Esophagus squamous epithelium (tissue), 4 donors: ENCODE results near the gene PPP2R2C.

Source experiments
- POLR2A ChIP-seq, 4 donors: fragments of 450-650 bp; IDR thresholded peaks; one replicate each; pipeline ENCODE4 v1.6.1; 2017; ENCODE audit warnings: antibody characterized with exemption in 4 of 4, mild to moderate bottlenecking in 4 of 4, moderate library complexity in 3 of 4
- TF ChIP-seq, protein P1 (sequence below), 6 experiments: fragments of 450-650 bp in 4 of 6; fragments of 200-600 bp in 2 of 6; sonication (generic) in 2 of 6; IDR thresholded peaks; one replicate each; pipeline ENCODE4 v1.5.1; 2016 to 2019; ENCODE audit warnings: antibody characterized with exemption in 6 of 6, mild to moderate bottlenecking in 4 of 6, moderate library complexity in 4 of 6

DNA sequence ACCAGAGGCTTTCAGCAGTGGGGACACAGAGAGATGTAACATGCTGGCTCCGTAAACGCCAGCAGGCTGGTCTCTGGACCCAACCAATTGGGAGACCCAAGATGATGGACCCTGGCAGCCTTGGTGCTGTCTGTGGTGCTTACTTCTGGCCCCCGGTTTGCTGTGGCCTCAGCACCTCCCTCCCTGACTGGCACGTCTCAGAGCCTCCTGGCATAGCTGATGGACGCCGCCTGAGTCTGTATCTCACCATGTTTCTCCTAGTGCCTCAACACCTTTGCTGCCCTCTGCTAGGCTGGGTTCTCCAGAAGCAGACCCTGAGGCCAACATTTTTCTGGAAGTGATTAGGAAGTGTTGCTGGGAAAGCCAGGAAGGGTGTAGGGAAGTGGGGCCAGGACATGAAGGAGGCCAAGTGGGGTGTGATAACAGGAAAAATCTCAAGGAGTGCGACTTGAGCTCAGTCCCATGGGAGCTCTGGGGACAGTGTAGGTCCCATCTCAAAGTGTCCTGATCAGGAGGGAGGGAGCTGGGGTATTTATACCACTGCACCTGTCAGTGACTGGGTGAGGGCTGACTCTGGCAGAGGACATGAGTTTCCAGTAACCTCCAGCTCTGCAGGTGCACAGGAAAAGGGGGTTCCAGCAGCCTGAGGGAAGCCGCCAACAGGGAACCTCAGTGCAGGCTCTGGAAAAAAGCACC is 31.8 kb downstream of the PPP2R2C start:
- TF ChIP-seq, protein P1, sequence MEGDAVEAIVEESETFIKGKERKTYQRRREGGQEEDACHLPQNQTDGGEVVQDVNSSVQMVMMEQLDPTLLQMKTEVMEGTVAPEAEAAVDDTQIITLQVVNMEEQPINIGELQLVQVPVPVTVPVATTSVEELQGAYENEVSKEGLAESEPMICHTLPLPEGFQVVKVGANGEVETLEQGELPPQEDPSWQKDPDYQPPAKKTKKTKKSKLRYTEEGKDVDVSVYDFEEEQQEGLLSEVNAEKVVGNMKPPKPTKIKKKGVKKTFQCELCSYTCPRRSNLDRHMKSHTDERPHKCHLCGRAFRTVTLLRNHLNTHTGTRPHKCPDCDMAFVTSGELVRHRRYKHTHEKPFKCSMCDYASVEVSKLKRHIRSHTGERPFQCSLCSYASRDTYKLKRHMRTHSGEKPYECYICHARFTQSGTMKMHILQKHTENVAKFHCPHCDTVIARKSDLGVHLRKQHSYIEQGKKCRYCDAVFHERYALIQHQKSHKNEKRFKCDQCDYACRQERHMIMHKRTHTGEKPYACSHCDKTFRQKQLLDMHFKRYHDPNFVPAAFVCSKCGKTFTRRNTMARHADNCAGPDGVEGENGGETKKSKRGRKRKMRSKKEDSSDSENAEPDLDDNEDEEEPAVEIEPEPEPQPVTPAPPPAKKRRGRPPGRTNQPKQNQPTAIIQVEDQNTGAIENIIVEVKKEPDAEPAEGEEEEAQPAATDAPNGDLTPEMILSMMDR (IDR thresholded peaks at IDR 0.05): no peak
- TF ChIP-seq POLR2A (IDR thresholded peaks at IDR 0.05): no peak
